Endothelial cell of umbilical vein (primary cell): ENCODE measurements around the gene SELENOO. TPM values are rescaled to one million over a fixed set of nuclear protein-coding genes. Genes with fewer than 3 reads are reported as not detected.

Experiments used
- BruUV-seq: library from RNA; stranded (reverse); fragments of 400-500 nt; replicated peaks from 2 replicates; lab custom pipeline; 2021; lab: Mats Ljungman, UMichigan
- CTCF ChIA-PET: fragments of 300-600, 350-600 bp; sonication (Branson Sonifier 250); formaldehyde crosslinking; loops from one replicate; lab custom pipeline; 2021; ENCODE audit warnings: antibody characterized with exemption, inconsistent platforms; lab: Charles Lee
- POLR2A ChIA-PET: fragments of 300-600, 350-600 bp; sonication (Branson Sonifier 250); formaldehyde crosslinking; loops from one replicate; lab custom pipeline; 2021; ENCODE audit warnings: antibody characterized with exemption, inconsistent platforms; lab: Charles Lee
- DNase-seq: peaks from one replicate; pipeline ENCODE4 v3.0.0-alpha.2; 2011; ENCODE audit warnings: low read depth, low spot score
- FAIRE-seq: peaks from 2 replicates; lab custom pipeline; 2011; peaks lifted over from hg19 to GRCh38; lab: Jason Lieb, UNC
- H2AFZ ChIP-seq: 2 replicates; pipeline ENCODE4 v1.6.0; 2012; ENCODE audit warnings: low read depth, low read length, control low read depth, inconsistent platforms
- H3K27ac ChIP-seq: 2 replicates; pipeline ENCODE4 v1.5.1; 2011; ENCODE audit warnings: low read depth, mild to moderate bottlenecking, control low read depth, low read length, moderate library complexity; ENCODE audit not compliant: insufficient read depth
- H3K27me3 ChIP-seq, 2 experiments: 2 replicates each; pipeline versions ENCODE4 v1.6.0 to v1.6.1; 2011; ENCODE audit warnings: low read length in 2 of 2, mixed read lengths in 1 of 2; ENCODE audit not compliant: control insufficient read depth in 2 of 2, insufficient read depth in 2 of 2
- H3K36me3 ChIP-seq, 2 experiments: 2 replicates in 1 of 2; 3 replicates in 1 of 2; pipeline ENCODE4 v1.5.1; 2011; ENCODE audit warnings: low read length in 2 of 2, mild to moderate bottlenecking in 1 of 2, moderate library complexity in 1 of 2; ENCODE audit not compliant: control insufficient read depth in 2 of 2, insufficient read depth in 2 of 2; ENCODE audit errors: extremely low read depth in 1 of 2
- H3K4me1 ChIP-seq: 3 replicates; pipeline ENCODE4 v1.5.1; 2011; ENCODE audit warnings: mild to moderate bottlenecking, low read length; ENCODE audit not compliant: control insufficient read depth, insufficient read depth; ENCODE audit errors: extremely low read depth
- H3K4me2 ChIP-seq: 2 replicates; pipeline ENCODE4 v1.6.1; 2011; ENCODE audit warnings: low read length, control low read depth, mixed read lengths; ENCODE audit not compliant: insufficient read depth
- H3K4me3 ChIP-seq, 3 experiments: fragments of 200-600 bp in 1 of 3; sonication (generic), shearing (Covaris generic) in 1 of 3; replicated peaks in 1 of 3; 2 replicates each; pipeline ENCODE4 v1.5.1; 2011 to 2016; ENCODE audit warnings: control low read depth in 3 of 3, low read length in 3 of 3, mild to moderate bottlenecking in 2 of 3, inconsistent platforms in 1 of 3, low read depth in 1 of 3, moderate library complexity in 1 of 3; ENCODE audit not compliant: insufficient read depth in 1 of 3
- H3K79me2 ChIP-seq: 2 replicates; pipeline ENCODE4 v1.6.0; 2012; ENCODE audit warnings: low read length, inconsistent platforms; ENCODE audit not compliant: control insufficient read depth, insufficient read depth
- H3K9ac ChIP-seq: replicated peaks from 2 replicates; pipeline ENCODE3; 2011; ENCODE audit warnings: low read length, control low read depth; ENCODE audit not compliant: insufficient read depth; ENCODE audit errors: extremely low read depth
- H3K9me1 ChIP-seq: replicated peaks from 3 replicates; pipeline ENCODE4 v1.6.0; 2011; ENCODE audit warnings: mild to moderate bottlenecking, low read length; ENCODE audit not compliant: control insufficient read depth, insufficient read depth; ENCODE audit errors: extremely low read depth
- H3K9me3 ChIP-seq: replicated peaks from 2 replicates; pipeline ENCODE4 v1.5.1; 2012; ENCODE audit warnings: low read length, inconsistent platforms; ENCODE audit not compliant: control insufficient read depth, insufficient read depth
- H4K20me1 ChIP-seq: replicated peaks from 2 replicates; pipeline ENCODE3; 2011; ENCODE audit warnings: mild to moderate bottlenecking, low read length; ENCODE audit not compliant: control insufficient read depth, insufficient read depth; ENCODE audit errors: extremely low read depth
- EZH2 ChIP-seq: IDR thresholded peaks from 2 replicates; pipeline ENCODE4 v1.6.1; 2012; ENCODE audit warnings: borderline replicate concordance, low read depth, mild to moderate bottlenecking, moderate library complexity, low read length, inconsistent platforms; ENCODE audit not compliant: severe bottlenecking
- FOS ChIP-seq: IDR thresholded peaks from 2 replicates; pipeline ENCODE4 v1.6.1; 2011; ENCODE audit warnings: mild to moderate bottlenecking, low read length, moderate library complexity, borderline replicate concordance; ENCODE audit not compliant: insufficient read depth
- GATA2 ChIP-seq: IDR thresholded peaks from 2 replicates; pipeline ENCODE4 v1.7.0; 2011; ENCODE audit warnings: low read depth, mild to moderate bottlenecking, moderate library complexity, mixed read lengths, low read length; ENCODE audit not compliant: insufficient read length, insufficient read depth
- JUN ChIP-seq: IDR thresholded peaks from 2 replicates; pipeline ENCODE4 v1.6.1; 2011; ENCODE audit warnings: borderline replicate concordance, low read depth; ENCODE audit not compliant: insufficient read length, insufficient read depth
- MAX ChIP-seq: IDR thresholded peaks from 2 replicates; pipeline ENCODE4 v1.6.1; 2011; ENCODE audit not compliant: insufficient read depth, insufficient read length
- MYC ChIP-seq: IDR thresholded peaks from one replicate; pipeline ENCODE4 v1.6.1; 2011; ENCODE audit warnings: mild to moderate bottlenecking, low read depth, low read length
- POLR2A ChIP-seq: IDR thresholded peaks from 2 replicates; pipeline ENCODE4 v1.6.1; 2012; ENCODE audit warnings: low read depth, mild to moderate bottlenecking, control low read depth, low read length
- POLR2AphosphoS5 ChIP-seq: IDR thresholded peaks from 2 replicates; pipeline ENCODE4 v1.6.1; 2012; ENCODE audit warnings: low read depth, mild to moderate bottlenecking, control low read depth, low read length, moderate library complexity; ENCODE audit not compliant: insufficient read depth
- dilution Hi-C: fragments of 300-500 bp; cut with MboI; formaldehyde crosslinking; loops from one replicate; pipeline ENCODE4 v1.15.0; 2019; ENCODE audit warnings: low sequenced_read_pairs; ENCODE audit not compliant: extremely low pct_ligation_motif_present
- intact Hi-C: fragments of 100-400 bp; cut with micrococcal nuclease; formaldehyde crosslinking; loops from one replicate; pipeline ENCODE4 v1.10.0; 2022
- polyA plus RNA-seq, 4 experiments: library from polyadenylated mRNA; depleted of rRNA in 3 of 4; stranded (reverse) in 3 of 4; unstranded in 1 of 4; fragments of >200 nt; gene quantifications; 2 replicates each; pipeline versions ENCODE4 v1.2.1 to v1.2.3, GENCODE V29; 2011 to 2012; ENCODE audit warnings: missing spikeins in 1 of 4
- total RNA-seq: library from RNA; stranded (reverse); gene quantifications from 2 replicates; pipeline ENCODE4 v1.2.3, GENCODE V29; 2021
- TF ChIP-seq, protein P1 (sequence below), 2 donors: IDR thresholded peaks; 1 replicate in 1 of 2; 2 replicates in 1 of 2; pipeline ENCODE4 v1.5.1; 2011; ENCODE audit warnings: low read length in 2 of 2, mild to moderate bottlenecking in 2 of 2, moderate library complexity in 2 of 2, control low read depth in 1 of 2, inconsistent platforms in 1 of 2, low read depth in 1 of 2; ENCODE audit not compliant: insufficient read depth in 1 of 2; ENCODE audit errors: extremely low read depth in 1 of 2

The SELENOO gene
- total and polyA plus RNA-seq, 2 donors (not counting 3 experiments of a cell fraction or from before 2014, with no cell fraction given), result 24.1 to 37.5 TPM

GRCh38 chr22:50196256-50196655, 4.6 kb upstream of the SELENOO start:
- H3K27ac ChIP-seq, result no peak overlapping the region
- H3K4me1 ChIP-seq, result peaks cover 10% of the 10 kb centered on the region
- DNase-seq (no peak), FAIRE-seq (no peak)
- H3K4me3 ChIP-seq, result no peak overlapping the region
- no peaks in the 10 kb centered on the region for H3K9me1 ChIP-seq
- CTCF ChIA-PET, result interaction anchor here (1.4 kb wide), 1 partner anchor 9 kb away, joined by 3 read pairs; no protein-coding TSS in a partner anchor
- no TSS peak for BruUV-seq
- dilution Hi-C loops (no loop called here), intact Hi-C loops (no loop called here)
- H3K9me3 ChIP-seq, result no peaks in the 10 kb centered on the region
- no peak overlapping the region for H2AFZ ChIP-seq
- H3K79me2 ChIP-seq, result peaks cover 28% of the 10 kb centered on the region
- H4K20me1 ChIP-seq, result no peaks in the 10 kb centered on the region
- H3K27me3 ChIP-seq, result no peaks in the 10 kb centered on the region
- H3K36me3 ChIP-seq, result peaks cover 8 to 18% of the 10 kb centered on the region in 2 experiments
- no peak overlapping the region for H3K9ac ChIP-seq
- no peak overlapping the region for H3K4me2 ChIP-seq
- POLR2A ChIA-PET, result no interaction called here
- TF ChIP-seq GATA2 (no peak), EZH2 (no peak), POLR2A (no peak), FOS (no peak), POLR2AphosphoS5 (no peak), MYC (no peak)

DNA sequence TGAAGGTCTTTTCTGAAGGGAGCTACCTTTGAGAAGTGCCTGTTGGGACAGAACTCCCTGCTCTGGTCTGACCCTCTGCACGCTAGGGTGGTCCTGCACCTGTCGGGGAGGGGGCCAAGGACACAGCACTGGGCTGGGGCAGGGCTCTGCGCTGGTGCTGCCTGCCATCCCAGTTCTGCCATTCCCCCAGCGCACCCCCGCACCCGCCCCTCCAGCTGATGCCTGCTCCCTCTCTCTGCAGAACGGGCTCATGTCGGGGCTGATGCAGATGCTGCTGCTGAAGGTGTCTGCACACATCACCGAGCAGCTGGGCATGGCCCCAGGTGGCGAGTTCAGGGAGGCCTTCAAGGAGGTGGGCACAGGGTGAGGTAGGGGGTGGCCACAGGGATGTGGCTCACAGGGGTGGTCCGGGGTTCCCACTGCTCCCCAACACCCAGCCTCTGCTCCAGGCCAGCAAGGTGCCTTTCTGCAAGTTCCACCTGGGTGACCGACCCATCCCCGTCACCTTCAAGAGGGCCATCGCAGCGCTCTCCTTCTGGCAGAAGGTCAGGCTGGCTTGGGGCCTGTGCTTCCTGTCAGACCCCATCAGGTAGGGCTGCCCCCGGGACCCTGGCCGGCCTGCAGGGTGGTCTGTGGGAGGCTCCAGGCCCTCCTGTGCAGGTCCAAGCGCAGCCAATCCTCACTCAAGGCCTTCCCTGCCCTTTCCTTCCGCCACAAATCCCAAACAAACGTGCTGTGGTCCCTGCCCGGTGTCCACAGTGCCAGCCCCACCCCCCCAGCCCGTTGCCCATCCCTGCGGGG, 3.6 kb upstream of the SELENOO start:
- TF ChIP-seq POLR2A (no peak), FOS (no peak), EZH2 (no peak), MAX (no peak), JUN (no peak), GATA2 (no peak), MYC (no peak), POLR2AphosphoS5 (no peak)
- TF ChIP-seq, protein P1, sequence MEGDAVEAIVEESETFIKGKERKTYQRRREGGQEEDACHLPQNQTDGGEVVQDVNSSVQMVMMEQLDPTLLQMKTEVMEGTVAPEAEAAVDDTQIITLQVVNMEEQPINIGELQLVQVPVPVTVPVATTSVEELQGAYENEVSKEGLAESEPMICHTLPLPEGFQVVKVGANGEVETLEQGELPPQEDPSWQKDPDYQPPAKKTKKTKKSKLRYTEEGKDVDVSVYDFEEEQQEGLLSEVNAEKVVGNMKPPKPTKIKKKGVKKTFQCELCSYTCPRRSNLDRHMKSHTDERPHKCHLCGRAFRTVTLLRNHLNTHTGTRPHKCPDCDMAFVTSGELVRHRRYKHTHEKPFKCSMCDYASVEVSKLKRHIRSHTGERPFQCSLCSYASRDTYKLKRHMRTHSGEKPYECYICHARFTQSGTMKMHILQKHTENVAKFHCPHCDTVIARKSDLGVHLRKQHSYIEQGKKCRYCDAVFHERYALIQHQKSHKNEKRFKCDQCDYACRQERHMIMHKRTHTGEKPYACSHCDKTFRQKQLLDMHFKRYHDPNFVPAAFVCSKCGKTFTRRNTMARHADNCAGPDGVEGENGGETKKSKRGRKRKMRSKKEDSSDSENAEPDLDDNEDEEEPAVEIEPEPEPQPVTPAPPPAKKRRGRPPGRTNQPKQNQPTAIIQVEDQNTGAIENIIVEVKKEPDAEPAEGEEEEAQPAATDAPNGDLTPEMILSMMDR (IDR thresholded peaks at IDR 0.05; ENCODE audit: extremely low read depth in 1 of 2, insufficient read depth in 1 of 2, low read depth in 1 of 2, low read length in 2 of 2), result no peak
- Histone ChIP-seq H3K27ac (no peak overlapping the region), H3K9me3 (no peaks in the 10 kb centered on the region), H3K79me2 (peaks cover 28% of the 10 kb centered on the region), H4K20me1 (no peaks in the 10 kb centered on the region), H3K27me3 (no peaks in the 10 kb centered on the region), H3K4me3 (no peak overlapping the region), H3K36me3 (peaks cover 4 to 18% of the 10 kb centered on the region in 2 experiments), H3K9ac (no peak overlapping the region), H3K9me1 (no peaks in the 10 kb centered on the region), H3K4me1 (peaks cover 16% of the 10 kb centered on the region), H3K4me2 (no peak overlapping the region), H2AFZ (no peak overlapping the region)
- FAIRE-seq (no peak), DNase-seq (no peak)
- intact Hi-C loops (no loop called here), dilution Hi-C loops (no loop called here)
- no TSS peak for BruUV-seq
- POLR2A ChIA-PET, result no interaction called here
- CTCF ChIA-PET, result interaction anchor here (1.4 kb wide), 1 partner anchor 10 kb away, joined by 3 read pairs; no protein-coding TSS in a partner anchor
